GM19328 (cell line): Measurements from ENCODE around the gene IKZF1.

Source experiments
- ATAC-seq: cut with Tn5 transposase; IDR thresholded peaks from one replicate; pipeline ENCODE4 v1.9.1; 2021; ENCODE audit warnings: mild to moderate bottlenecking, moderate library complexity; ENCODE audit not compliant: unreplicated experiment

The IKZF1 gene

GRCh38 chr7:50404392-50404791, 99.9 kb downstream of the IKZF1 start:
- no peak for ATAC-seq

GRCh38 chr7:50405221-50405620, 100.7 kb downstream of the IKZF1 start:
- ATAC-seq, result no peak

DNA sequence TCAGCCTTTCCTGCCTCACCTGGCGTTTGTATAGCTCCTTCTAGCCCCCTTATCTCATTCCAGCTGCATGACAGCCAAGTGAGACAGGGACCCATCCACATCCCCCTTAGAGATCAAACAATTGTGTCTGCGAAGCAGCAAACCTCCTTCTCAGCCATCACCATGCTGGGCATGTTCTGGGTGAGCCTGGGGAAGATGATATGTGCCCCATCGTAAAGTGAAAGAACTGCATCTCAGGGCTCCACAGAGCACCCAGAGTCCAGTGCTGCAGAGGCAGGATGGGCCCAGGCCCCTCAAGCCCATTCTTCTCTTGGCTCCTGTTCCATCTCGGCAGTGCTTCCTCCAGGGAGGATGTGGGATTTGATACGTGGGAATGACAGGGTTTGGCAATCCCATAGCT, 102.4 kb downstream of the IKZF1 start:
- no peak for ATAC-seq

GRCh38 chr7:50409856-50410745, 105.6 kb downstream of the IKZF1 start:
- peak; percentile 46 for ATAC-seq

GRCh38 chr7:50411332-50411731, 106.8 kb downstream of the IKZF1 start:
- ATAC-seq, result no peak

DNA sequence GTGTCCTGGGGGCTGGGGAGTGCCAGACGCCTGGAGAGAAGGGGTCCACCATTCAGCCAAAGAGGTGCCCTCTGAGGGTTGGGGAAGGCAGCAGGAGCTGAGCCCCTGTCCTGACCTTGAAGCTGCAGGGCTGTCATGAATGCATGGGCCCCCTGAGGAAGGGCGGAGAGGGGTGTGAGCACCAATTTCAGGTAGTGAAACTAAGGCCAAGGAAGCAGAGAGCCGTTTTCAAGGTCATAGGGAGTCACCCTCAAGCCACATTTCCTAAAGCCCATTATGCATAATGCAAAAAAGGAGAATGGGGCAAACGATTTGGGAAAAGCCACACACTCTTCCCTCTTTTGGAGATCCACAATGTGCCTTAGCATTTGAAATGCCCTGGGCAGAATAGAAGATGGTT, 108.5 kb downstream of the IKZF1 start:
- no peak for ATAC-seq

- ATAC-seq, result no peak
Observed at GRCh38 chr7:50413561-50413960, 109.0 kb downstream of the IKZF1 start.

- ATAC-seq, result no peak
Observed at GRCh38 chr7:50415844-50416364, 111.4 kb downstream of the IKZF1 start.

DNA sequence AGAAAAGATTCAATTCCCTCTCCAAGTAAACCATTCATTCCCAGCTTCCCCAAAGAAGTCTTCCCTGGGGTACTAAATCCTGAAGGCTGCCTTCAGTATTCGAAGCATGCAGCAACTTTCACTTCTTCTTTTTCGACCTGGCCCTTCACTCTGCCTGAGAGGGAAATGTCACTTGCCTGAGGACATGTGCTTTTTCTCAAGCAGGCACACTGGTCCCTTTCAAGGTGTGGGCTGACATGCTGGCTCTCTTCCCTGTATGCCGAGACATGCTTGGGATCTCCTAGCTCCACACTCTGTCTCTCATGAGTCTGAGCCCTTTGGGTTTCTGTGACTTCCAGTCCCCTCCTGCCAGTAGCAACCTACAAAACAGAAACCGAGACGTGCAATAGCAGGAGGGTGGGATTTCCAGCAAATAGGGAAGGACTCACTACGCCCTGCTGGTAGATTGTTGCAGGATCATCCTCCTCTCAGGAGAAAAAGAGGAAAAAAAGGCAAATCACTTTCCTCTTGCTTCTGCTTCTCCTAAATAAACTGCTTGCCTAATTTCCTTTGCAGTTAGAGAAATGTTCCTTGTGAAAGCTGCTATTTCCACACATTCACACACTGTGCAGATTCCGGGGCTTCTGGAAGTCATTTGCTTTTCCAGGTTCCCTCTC, 112.1 kb downstream of the IKZF1 start:
- peak; percentile 77 for ATAC-seq

- ATAC-seq, result peak; percentile 66
Observed at GRCh38 chr7:50418086-50418515, 113.6 kb downstream of the IKZF1 start.

DNA sequence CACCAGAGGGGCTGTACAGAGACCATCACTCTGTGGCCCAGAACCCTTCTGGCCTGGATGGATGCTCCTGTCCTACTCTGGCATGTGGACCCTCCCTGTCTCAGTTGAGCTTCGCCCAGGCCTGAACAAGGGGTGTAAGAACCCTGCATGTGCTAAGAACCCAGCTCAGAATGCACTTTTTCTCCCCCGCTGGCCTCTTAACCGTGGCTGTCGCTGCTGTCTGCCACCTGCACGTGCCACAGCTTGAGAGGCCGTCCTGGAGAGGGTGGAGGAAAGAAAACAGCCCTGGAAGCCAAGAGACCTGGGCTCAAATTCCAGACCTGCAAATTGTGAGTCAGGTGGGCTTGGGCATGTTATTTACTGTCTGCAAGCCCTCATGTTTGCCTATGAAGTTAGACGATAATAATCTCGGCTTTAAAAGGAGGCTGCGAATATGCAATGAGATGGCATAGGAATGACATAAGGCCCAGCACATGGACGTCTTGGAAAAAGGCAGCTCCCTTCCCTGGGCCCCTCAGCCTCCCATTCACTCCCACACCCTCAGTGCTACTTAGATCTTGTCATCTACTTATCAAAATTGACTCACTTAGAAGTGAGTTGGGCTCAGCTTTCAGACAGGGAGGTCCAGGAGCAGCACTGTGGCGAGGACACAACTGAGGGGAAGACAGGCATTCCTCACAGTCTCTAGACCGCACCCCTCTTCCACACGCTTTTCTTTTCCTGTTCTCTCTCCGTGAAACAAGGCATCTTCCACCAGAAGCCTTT, 114.2 kb downstream of the IKZF1 start:
- no peak for ATAC-seq

DNA sequence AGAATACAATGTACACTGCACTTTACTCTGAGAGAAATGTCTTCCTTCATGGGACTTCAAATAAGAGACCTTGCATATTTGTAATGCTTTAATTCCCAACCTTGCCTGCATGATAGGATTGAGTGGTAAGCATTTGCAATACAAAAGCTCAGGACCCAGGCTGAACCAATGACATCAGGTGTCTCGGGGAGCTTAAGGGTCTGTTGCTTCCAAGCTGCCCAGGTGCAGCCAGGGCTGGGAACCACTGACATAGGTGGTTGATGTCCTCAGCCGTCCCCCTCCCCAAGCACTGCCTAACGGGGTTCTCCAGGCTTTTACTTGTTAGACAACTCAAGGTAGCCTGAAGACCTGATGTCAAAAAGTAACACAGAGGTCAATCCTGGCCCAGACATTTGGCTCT, 116.5 kb downstream of the IKZF1 start:
- no peak for ATAC-seq

DNA sequence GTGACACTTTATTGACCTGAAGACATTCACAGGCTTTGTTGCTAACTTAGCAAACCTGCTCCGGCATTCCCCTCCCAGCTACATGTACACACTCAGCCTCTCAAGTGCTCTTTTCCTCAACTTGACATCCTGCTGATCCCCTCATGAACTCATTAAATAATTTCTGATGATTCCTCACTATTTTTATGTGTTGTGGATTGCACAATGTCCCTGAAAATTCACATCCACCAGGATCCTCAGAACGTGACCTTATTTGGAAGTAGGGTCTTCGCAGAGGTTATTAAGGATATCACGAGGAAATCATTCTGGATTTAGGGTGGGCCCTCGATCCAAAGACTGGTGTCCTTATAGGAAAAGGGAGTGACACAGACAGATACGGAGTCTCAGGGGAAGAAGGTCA, 118.3 kb downstream of the IKZF1 start:
- no peak for ATAC-seq

GRCh38 chr7:50423860-50424259, 119.3 kb downstream of the IKZF1 start:
- no peak for ATAC-seq

GRCh38 chr7:50425318-50425717, 120.8 kb downstream of the IKZF1 start:
- ATAC-seq, result no peak

- no peak for ATAC-seq
Observed at GRCh38 chr7:50426280-50427045, 121.9 kb downstream of the IKZF1 start.

DNA sequence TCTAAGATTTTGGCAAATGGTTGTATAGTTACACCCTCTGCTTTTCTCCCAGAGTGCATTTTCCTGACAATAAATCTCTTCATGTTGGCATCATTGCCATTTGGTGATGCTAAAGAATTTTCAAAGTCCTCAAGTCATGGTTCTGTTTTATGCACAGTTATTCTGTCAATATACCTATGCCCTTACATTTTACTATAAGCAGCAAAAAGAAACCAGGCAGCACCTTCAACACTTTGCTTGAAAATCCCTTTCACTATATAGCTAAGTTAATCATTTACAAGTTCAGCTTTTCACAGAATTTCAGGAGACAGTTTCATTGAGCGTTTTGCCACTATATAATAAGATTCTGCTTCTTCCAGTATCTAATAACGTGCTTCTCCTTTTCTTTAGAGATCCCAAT, 123.0 kb downstream of the IKZF1 start:
- no peak for ATAC-seq

DNA sequence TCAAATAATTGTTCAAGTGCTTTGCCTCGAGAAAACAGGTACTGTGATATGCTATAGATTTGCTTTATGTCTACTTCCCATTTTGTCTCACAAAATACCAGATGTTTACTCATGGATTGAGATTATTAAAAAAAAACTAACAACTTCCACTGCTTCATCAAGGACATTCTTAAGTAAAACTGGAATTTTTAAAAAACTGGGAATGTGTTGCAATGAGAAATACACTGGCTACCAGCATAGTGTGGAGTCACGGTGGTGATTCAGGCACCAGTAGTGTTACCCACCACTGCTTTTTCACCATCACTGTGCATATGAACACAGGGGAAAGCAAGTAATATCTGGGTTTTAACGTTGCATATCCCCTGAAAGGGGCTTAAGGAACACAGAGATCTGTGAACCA, 124.4 kb downstream of the IKZF1 start:
- no peak for ATAC-seq

- ATAC-seq, result no peak
Observed at GRCh38 chr7:50431316-50431715, 126.8 kb downstream of the IKZF1 start.

DNA sequence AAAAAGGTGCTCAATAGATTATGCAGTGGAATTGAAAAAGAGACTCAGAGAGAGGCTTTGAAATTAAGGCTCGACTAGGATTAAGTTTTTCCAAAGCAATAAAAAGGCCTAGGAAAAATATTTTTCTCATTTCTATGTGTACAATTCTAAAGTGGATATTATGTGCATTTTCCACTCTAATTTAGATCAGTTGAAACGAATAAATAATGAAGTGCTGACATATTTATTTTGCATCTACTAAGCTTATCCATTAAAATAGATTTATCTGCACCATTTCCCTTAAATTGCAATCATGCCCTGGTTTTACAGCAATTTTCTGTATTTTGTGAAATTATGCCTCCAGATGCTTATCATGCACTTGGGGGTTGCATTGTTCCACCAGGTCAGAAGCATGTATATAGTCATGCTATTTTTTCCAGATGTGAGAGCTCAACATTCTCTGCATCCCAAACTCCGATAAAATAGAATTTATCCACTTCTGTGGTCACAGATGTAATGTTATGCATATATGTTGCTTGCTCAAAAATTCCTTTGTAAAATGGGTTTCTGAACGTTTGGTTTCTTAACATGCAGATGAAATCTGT, 127.3 kb downstream of the IKZF1 start:
- no peak for ATAC-seq
